Endothelial cell of umbilical vein (primary cell): ENCODE data around the gene TMEM138. TPM values are rescaled to one million over a fixed set of nuclear protein-coding genes. Genes with fewer than 3 reads are reported as not detected.

ENCODE experiments used
- BruUV-seq: library from RNA; stranded (reverse); fragments of 400-500 nt; replicated peaks from 2 replicates; lab custom pipeline; 2021; lab: Mats Ljungman, UMichigan
- CTCF ChIA-PET: fragments of 300-600, 350-600 bp; sonication (Branson Sonifier 250); formaldehyde crosslinking; loops from one replicate; lab custom pipeline; 2021; ENCODE audit warnings: antibody characterized with exemption, inconsistent platforms; lab: Charles Lee
- POLR2A ChIA-PET: fragments of 300-600, 350-600 bp; sonication (Branson Sonifier 250); formaldehyde crosslinking; loops from one replicate; lab custom pipeline; 2021; ENCODE audit warnings: antibody characterized with exemption, inconsistent platforms; lab: Charles Lee
- DNase-seq: peaks from one replicate; pipeline ENCODE4 v3.0.0-alpha.2; 2011; ENCODE audit warnings: low read depth, low spot score
- FAIRE-seq: peaks from 2 replicates; lab custom pipeline; 2011; peaks lifted over from hg19 to GRCh38; lab: Jason Lieb, UNC
- H2AFZ ChIP-seq: 2 replicates; pipeline ENCODE4 v1.6.0; 2012; ENCODE audit warnings: low read depth, low read length, control low read depth, inconsistent platforms
- H3K27ac ChIP-seq: 2 replicates; pipeline ENCODE4 v1.5.1; 2011; ENCODE audit warnings: low read depth, mild to moderate bottlenecking, control low read depth, low read length, moderate library complexity; ENCODE audit not compliant: insufficient read depth
- H3K27me3 ChIP-seq, 2 experiments: 2 replicates each; pipeline versions ENCODE4 v1.6.0 to v1.6.1; 2011; ENCODE audit warnings: low read length in 2 of 2, mixed read lengths in 1 of 2; ENCODE audit not compliant: control insufficient read depth in 2 of 2, insufficient read depth in 2 of 2
- H3K36me3 ChIP-seq, 2 experiments: 2 replicates in 1 of 2; 3 replicates in 1 of 2; pipeline ENCODE4 v1.5.1; 2011; ENCODE audit warnings: low read length in 2 of 2, mild to moderate bottlenecking in 1 of 2, moderate library complexity in 1 of 2; ENCODE audit not compliant: control insufficient read depth in 2 of 2, insufficient read depth in 2 of 2; ENCODE audit errors: extremely low read depth in 1 of 2
- H3K4me1 ChIP-seq: 3 replicates; pipeline ENCODE4 v1.5.1; 2011; ENCODE audit warnings: mild to moderate bottlenecking, low read length; ENCODE audit not compliant: control insufficient read depth, insufficient read depth; ENCODE audit errors: extremely low read depth
- H3K4me2 ChIP-seq: 2 replicates; pipeline ENCODE4 v1.6.1; 2011; ENCODE audit warnings: low read length, control low read depth, mixed read lengths; ENCODE audit not compliant: insufficient read depth
- H3K4me3 ChIP-seq, 3 experiments: fragments of 200-600 bp in 1 of 3; sonication (generic), shearing (Covaris generic) in 1 of 3; replicated peaks in 1 of 3; 2 replicates each; pipeline ENCODE4 v1.5.1; 2011 to 2016; ENCODE audit warnings: control low read depth in 3 of 3, low read length in 3 of 3, mild to moderate bottlenecking in 2 of 3, inconsistent platforms in 1 of 3, low read depth in 1 of 3, moderate library complexity in 1 of 3; ENCODE audit not compliant: insufficient read depth in 1 of 3
- H3K79me2 ChIP-seq: 2 replicates; pipeline ENCODE4 v1.6.0; 2012; ENCODE audit warnings: low read length, inconsistent platforms; ENCODE audit not compliant: control insufficient read depth, insufficient read depth
- H3K9ac ChIP-seq: replicated peaks from 2 replicates; pipeline ENCODE3; 2011; ENCODE audit warnings: low read length, control low read depth; ENCODE audit not compliant: insufficient read depth; ENCODE audit errors: extremely low read depth
- H3K9me1 ChIP-seq: replicated peaks from 3 replicates; pipeline ENCODE4 v1.6.0; 2011; ENCODE audit warnings: mild to moderate bottlenecking, low read length; ENCODE audit not compliant: control insufficient read depth, insufficient read depth; ENCODE audit errors: extremely low read depth
- H3K9me3 ChIP-seq: replicated peaks from 2 replicates; pipeline ENCODE4 v1.5.1; 2012; ENCODE audit warnings: low read length, inconsistent platforms; ENCODE audit not compliant: control insufficient read depth, insufficient read depth
- H4K20me1 ChIP-seq: replicated peaks from 2 replicates; pipeline ENCODE3; 2011; ENCODE audit warnings: mild to moderate bottlenecking, low read length; ENCODE audit not compliant: control insufficient read depth, insufficient read depth; ENCODE audit errors: extremely low read depth
- EZH2 ChIP-seq: IDR thresholded peaks from 2 replicates; pipeline ENCODE4 v1.6.1; 2012; ENCODE audit warnings: borderline replicate concordance, low read depth, mild to moderate bottlenecking, moderate library complexity, low read length, inconsistent platforms; ENCODE audit not compliant: severe bottlenecking
- FOS ChIP-seq: IDR thresholded peaks from 2 replicates; pipeline ENCODE4 v1.6.1; 2011; ENCODE audit warnings: mild to moderate bottlenecking, low read length, moderate library complexity, borderline replicate concordance; ENCODE audit not compliant: insufficient read depth
- GATA2 ChIP-seq: IDR thresholded peaks from 2 replicates; pipeline ENCODE4 v1.7.0; 2011; ENCODE audit warnings: low read depth, mild to moderate bottlenecking, moderate library complexity, mixed read lengths, low read length; ENCODE audit not compliant: insufficient read length, insufficient read depth
- JUN ChIP-seq: IDR thresholded peaks from 2 replicates; pipeline ENCODE4 v1.6.1; 2011; ENCODE audit warnings: borderline replicate concordance, low read depth; ENCODE audit not compliant: insufficient read length, insufficient read depth
- MYC ChIP-seq: IDR thresholded peaks from one replicate; pipeline ENCODE4 v1.6.1; 2011; ENCODE audit warnings: mild to moderate bottlenecking, low read depth, low read length
- POLR2A ChIP-seq: IDR thresholded peaks from 2 replicates; pipeline ENCODE4 v1.6.1; 2012; ENCODE audit warnings: low read depth, mild to moderate bottlenecking, control low read depth, low read length
- POLR2AphosphoS5 ChIP-seq: IDR thresholded peaks from 2 replicates; pipeline ENCODE4 v1.6.1; 2012; ENCODE audit warnings: low read depth, mild to moderate bottlenecking, control low read depth, low read length, moderate library complexity; ENCODE audit not compliant: insufficient read depth
- dilution Hi-C: fragments of 300-500 bp; cut with MboI; formaldehyde crosslinking; loops from one replicate; pipeline ENCODE4 v1.15.0; 2019; ENCODE audit warnings: low sequenced_read_pairs; ENCODE audit not compliant: extremely low pct_ligation_motif_present
- intact Hi-C: fragments of 100-400 bp; cut with micrococcal nuclease; formaldehyde crosslinking; loops from one replicate; pipeline ENCODE4 v1.10.0; 2022
- polyA plus RNA-seq, 4 experiments: library from polyadenylated mRNA; depleted of rRNA in 3 of 4; stranded (reverse) in 3 of 4; unstranded in 1 of 4; fragments of >200 nt; gene quantifications; 2 replicates each; pipeline versions ENCODE4 v1.2.1 to v1.2.3, GENCODE V29; 2011 to 2012; ENCODE audit warnings: missing spikeins in 1 of 4
- total RNA-seq: library from RNA; stranded (reverse); gene quantifications from 2 replicates; pipeline ENCODE4 v1.2.3, GENCODE V29; 2021
- TF ChIP-seq, protein P1 (sequence below): IDR thresholded peaks from 2 replicates; pipeline ENCODE4 v1.6.1; 2011; ENCODE audit not compliant: insufficient read depth, insufficient read length
- TF ChIP-seq, protein P2 (sequence below), 2 donors: IDR thresholded peaks; 1 replicate in 1 of 2; 2 replicates in 1 of 2; pipeline ENCODE4 v1.5.1; 2011; ENCODE audit warnings: low read length in 2 of 2, mild to moderate bottlenecking in 2 of 2, moderate library complexity in 2 of 2, control low read depth in 1 of 2, inconsistent platforms in 1 of 2, low read depth in 1 of 2; ENCODE audit not compliant: insufficient read depth in 1 of 2; ENCODE audit errors: extremely low read depth in 1 of 2

TMEM138 gene
- total and polyA plus RNA-seq, 2 donors (not counting 3 experiments of a cell fraction or from before 2014, with no cell fraction given) = 37.9 to 60.0 TPM

DNA sequence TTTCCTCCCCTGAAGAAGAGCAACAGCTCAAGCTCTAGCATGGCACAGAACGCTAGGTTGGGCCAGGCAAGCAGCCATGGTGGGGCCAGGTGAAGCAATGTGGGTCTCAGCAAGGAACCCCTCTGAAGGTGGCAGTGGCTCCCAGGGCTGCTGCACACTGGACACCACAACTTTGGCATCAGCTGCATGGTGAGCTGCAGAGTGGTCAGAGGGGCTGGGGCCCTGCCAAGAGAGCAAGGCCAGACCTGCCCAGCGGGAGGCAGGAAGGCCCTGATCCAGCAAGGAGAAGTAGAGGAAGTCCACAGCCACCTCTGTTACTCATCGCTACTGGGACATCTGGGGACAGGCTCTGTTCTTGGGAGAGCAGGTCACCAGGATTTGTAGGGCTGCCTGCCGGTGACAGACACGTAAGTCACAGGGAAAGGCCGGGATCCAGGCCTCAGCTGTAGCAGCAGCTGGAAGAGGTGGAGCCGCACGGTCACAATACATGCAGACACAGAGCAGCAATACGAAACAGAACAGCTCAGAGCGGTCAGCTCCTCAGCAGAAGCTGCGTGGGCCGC, 12.9 kb upstream of the TMEM138 start:
- dilution Hi-C loops = no loop called here
- FAIRE-seq = no peak
- Histone ChIP-seq H3K27me3 (no peaks in the 10 kb centered on the region), H3K4me3 (no peak overlapping the region), H3K27ac (no peak overlapping the region), H3K4me1 (peaks cover 14% of the 10 kb centered on the region), H4K20me1 (no peaks in the 10 kb centered on the region), H3K9me1 (no peaks in the 10 kb centered on the region), H3K4me2 (no peak overlapping the region), H3K79me2 (no peaks in the 10 kb centered on the region), H2AFZ (no peak overlapping the region), H3K9ac (no peak overlapping the region), H3K9me3 (no peaks in the 10 kb centered on the region), H3K36me3 (peaks cover 0 to 20% of the 10 kb centered on the region in 2 experiments)
- intact Hi-C loops = no loop called here
- BruUV-seq = no TSS peak
- TF ChIP-seq FOS (no peak), JUN (no peak), GATA2 (no peak), POLR2AphosphoS5 (no peak), POLR2A (no peak), MYC (no peak), EZH2 (no peak)
- TF ChIP-seq, protein P1, sequence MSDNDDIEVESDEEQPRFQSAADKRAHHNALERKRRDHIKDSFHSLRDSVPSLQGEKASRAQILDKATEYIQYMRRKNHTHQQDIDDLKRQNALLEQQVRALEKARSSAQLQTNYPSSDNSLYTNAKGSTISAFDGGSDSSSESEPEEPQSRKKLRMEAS = no peak
- TF ChIP-seq, protein P2, sequence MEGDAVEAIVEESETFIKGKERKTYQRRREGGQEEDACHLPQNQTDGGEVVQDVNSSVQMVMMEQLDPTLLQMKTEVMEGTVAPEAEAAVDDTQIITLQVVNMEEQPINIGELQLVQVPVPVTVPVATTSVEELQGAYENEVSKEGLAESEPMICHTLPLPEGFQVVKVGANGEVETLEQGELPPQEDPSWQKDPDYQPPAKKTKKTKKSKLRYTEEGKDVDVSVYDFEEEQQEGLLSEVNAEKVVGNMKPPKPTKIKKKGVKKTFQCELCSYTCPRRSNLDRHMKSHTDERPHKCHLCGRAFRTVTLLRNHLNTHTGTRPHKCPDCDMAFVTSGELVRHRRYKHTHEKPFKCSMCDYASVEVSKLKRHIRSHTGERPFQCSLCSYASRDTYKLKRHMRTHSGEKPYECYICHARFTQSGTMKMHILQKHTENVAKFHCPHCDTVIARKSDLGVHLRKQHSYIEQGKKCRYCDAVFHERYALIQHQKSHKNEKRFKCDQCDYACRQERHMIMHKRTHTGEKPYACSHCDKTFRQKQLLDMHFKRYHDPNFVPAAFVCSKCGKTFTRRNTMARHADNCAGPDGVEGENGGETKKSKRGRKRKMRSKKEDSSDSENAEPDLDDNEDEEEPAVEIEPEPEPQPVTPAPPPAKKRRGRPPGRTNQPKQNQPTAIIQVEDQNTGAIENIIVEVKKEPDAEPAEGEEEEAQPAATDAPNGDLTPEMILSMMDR (IDR thresholded peaks at IDR 0.05; ENCODE audit: extremely low read depth in 1 of 2, insufficient read depth in 1 of 2, low read depth in 1 of 2, low read length in 2 of 2) = no peak
- POLR2A ChIA-PET = interaction anchor here (2.2 kb wide), 1 partner anchor 13 kb away, joined by 17 read pairs; the partner anchor contains the start of genes CYB561A3 and TMEM138
- CTCF ChIA-PET = interaction anchor here (0.6 to 2.5 kb wide), 7 partner anchors 11 to 36 kb away, joined by 3 to 31 read pairs (median 8); partner anchors contain the start of genes CYB561A3 and TMEM138
- DNase-seq = no peak
